ENCODE results near the gene NHLRC3. TPM values are rescaled to one million over a fixed set of nuclear protein-coding genes. Genes with fewer than 3 reads are reported as not detected.

The NHLRC3 gene
- total RNA-seq, 4 donors from 2014 or later: 9.3 to 12.0 (median 10.2) TPM

DNA sequence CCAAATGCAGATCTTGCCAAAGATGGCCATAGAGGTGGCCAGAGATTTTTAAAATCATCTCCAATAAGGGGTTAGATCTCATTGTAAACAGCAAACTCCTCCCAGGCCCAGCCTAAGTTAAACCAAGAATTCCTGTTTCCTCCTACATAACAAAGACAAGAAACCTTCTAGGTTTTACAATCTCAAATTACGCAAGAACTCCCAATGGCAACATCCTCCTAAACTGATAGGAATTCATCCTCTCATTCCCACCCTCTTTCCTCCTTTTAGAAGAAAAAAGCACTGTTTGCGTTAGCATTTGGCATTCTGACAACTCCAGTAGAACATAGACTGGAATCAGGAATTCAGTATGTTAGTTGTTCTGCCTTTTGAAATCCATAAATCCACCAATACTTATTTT is 14.9 kb upstream of the NHLRC3 start:
- Histone ChIP-seq H3K36me3 (peaks cover 43 to 88% (median 68%) of the 10 kb centered on the region in 4 donors), H3K9me3 (no peaks in the 10 kb centered on the region), H3K27ac (replicated peaks in 1 of 4) (no peak overlapping the region), H3K4me3 (no peak overlapping the region), H3K4me1 (no peaks in the 10 kb centered on the region), H3K27me3 (no peaks in the 10 kb centered on the region)
- 91% methylated on average over 2 of the region's 2 CpGs for WGBS
- DNase-seq (ENCODE audit: extremely low spot score): no peak
- intact Hi-C loops (cut with DNase I): no loop called here
- TF ChIP-seq POLR2AphosphoS5 (IDR thresholded peaks at IDR 0.05) (no peak), EP300 (IDR thresholded peaks at IDR 0.05) (no peak), POLR2A (IDR thresholded peaks at IDR 0.05; ENCODE audit: low read depth) (no peak)
- TF ChIP-seq, protein P1, sequence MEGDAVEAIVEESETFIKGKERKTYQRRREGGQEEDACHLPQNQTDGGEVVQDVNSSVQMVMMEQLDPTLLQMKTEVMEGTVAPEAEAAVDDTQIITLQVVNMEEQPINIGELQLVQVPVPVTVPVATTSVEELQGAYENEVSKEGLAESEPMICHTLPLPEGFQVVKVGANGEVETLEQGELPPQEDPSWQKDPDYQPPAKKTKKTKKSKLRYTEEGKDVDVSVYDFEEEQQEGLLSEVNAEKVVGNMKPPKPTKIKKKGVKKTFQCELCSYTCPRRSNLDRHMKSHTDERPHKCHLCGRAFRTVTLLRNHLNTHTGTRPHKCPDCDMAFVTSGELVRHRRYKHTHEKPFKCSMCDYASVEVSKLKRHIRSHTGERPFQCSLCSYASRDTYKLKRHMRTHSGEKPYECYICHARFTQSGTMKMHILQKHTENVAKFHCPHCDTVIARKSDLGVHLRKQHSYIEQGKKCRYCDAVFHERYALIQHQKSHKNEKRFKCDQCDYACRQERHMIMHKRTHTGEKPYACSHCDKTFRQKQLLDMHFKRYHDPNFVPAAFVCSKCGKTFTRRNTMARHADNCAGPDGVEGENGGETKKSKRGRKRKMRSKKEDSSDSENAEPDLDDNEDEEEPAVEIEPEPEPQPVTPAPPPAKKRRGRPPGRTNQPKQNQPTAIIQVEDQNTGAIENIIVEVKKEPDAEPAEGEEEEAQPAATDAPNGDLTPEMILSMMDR (IDR thresholded peaks at IDR 0.05): no peak

DNA sequence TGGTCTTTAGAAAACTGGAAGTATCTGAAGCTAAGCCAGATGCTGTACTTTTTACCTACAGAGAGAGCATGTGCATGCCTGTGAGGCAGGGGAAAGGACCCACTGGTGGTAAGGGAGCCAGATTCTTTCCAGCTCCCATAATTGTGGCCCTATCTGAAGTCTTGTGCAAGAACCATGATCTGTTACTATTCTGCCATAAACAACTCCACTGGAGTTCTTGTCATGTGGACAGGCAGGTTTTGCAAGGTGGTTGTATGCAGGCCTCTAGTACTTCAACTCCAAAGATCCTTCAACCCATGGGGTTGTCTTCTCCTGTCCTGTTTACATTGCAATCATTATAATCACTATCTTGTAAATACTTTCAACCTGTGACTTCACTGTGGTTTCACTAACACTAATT is 14.5 kb upstream of the NHLRC3 start:
- H3K4me3 ChIP-seq: no peak overlapping the region
- H3K36me3 ChIP-seq: peaks cover 43 to 89% (median 69%) of the 10 kb centered on the region in 4 donors
- no peak overlapping the region for H3K27ac ChIP-seq (replicated peaks in 1 of 4)
- H3K9me3 ChIP-seq: no peaks in the 10 kb centered on the region
- no peaks in the 10 kb centered on the region for H3K4me1 ChIP-seq
- no peak for DNase-seq (ENCODE audit: extremely low spot score)
- no peaks in the 10 kb centered on the region for H3K27me3 ChIP-seq
- TF ChIP-seq, protein P1 (IDR thresholded peaks at IDR 0.05): no peak
- no peak for TF ChIP-seq EP300 (IDR thresholded peaks at IDR 0.05)
- TF ChIP-seq POLR2AphosphoS5 (IDR thresholded peaks at IDR 0.05): no peak
- TF ChIP-seq POLR2A (IDR thresholded peaks at IDR 0.05; ENCODE audit: low read depth): no peak
- intact Hi-C loops (cut with DNase I): no loop called here

DNA sequence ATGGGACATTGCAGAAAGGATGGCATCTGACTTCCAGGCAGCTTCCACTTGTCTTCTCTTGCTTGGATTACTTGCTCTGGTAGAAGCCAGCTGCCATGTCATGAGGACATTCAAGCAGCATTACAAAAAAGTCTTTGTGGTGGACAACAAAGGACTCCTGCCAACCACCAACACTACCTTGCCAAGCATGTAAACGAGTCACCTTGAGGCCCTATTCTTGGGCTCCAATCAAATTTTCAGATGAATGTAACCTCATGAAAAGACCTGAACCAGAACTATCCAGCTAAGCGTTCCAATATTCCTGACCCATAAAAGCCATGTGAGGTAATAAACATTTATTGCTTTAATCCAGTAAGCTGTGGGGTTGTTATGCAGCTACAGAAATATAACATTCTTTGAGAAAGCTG is 12.8 kb upstream of the NHLRC3 start:
- TF ChIP-seq POLR2A (IDR thresholded peaks at IDR 0.05; ENCODE audit: low read depth): no peak
- TF ChIP-seq EP300 (IDR thresholded peaks at IDR 0.05): no peak
- TF ChIP-seq POLR2AphosphoS5 (IDR thresholded peaks at IDR 0.05): no peak
- TF ChIP-seq, protein P1 (IDR thresholded peaks at IDR 0.05): no peak
- DNase-seq (ENCODE audit: extremely low spot score): no peak
- Histone ChIP-seq H3K27ac (replicated peaks in 1 of 4) (no peak overlapping the region), H3K36me3 (peaks cover 43 to 85% (median 70%) of the 10 kb centered on the region in 4 donors), H3K4me1 (no peaks in the 10 kb centered on the region), H3K27me3 (no peaks in the 10 kb centered on the region), H3K9me3 (no peaks in the 10 kb centered on the region), H3K4me3 (no peak overlapping the region)
- WGBS: 95% methylated on average over 2 of the region's 2 CpGs
- intact Hi-C loops (cut with DNase I): no loop called here

DNA sequence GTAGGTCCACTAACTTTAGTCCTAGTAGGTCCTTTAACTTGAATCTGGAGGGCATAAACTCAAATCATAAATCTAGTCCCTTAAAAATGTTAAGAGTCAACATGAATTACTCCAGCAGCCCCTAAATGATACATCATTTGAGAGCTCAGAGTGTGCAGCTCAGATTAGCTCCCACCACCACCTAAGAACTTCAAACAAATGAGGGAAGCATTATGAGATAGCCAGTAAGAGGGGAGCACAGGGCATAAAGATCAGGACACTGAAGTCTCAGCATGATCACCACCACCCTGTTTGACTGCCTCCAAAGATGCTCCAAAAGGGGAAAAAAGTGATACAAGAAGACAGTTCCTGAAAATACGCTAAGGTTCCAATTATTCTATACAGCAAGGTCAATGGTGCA is 6.1 kb upstream of the NHLRC3 start:
- H3K36me3 ChIP-seq: peaks cover 2 to 23% (median 10%) of the 10 kb centered on the region in 4 donors
- H3K9me3 ChIP-seq: no peaks in the 10 kb centered on the region
- TF ChIP-seq, protein P1 (IDR thresholded peaks at IDR 0.05): no peak
- H3K4me3 ChIP-seq: no peak overlapping the region
- WGBS: 100% methylated on average over 1 of the region's 1 CpG
- no peaks in the 10 kb centered on the region for H3K27me3 ChIP-seq
- H3K4me1 ChIP-seq: peaks cover 23 to 35% (median 33%) of the 10 kb centered on the region in 4 donors
- intact Hi-C loops (cut with DNase I): no loop called here
- no peak overlapping the region for H3K27ac ChIP-seq (replicated peaks in 1 of 4)
- DNase-seq (ENCODE audit: extremely low spot score): no peak

DNA sequence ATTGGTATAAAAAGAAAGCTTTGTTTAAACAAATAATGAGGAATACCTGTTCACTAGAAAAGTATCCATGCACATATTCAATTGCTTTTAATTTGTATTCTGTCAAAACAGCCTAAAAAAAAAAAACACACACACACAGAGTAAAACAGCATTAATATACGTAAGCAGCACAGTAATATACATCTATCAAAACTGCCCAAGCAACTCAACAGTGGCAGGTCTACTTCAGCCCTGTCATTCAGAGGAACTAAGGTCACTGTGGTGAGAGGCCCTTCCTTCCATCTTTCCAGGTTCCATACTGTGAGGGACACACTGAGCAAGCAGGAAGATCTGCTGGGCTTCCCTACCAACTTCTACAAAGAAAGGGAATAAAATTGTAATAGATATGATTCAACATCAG is 4.2 kb upstream of the NHLRC3 start:
- Histone ChIP-seq H3K27ac (replicated peaks in 1 of 4) (no peak overlapping the region), H3K36me3 (peaks cover 0 to 8% (median 0%) of the 10 kb centered on the region in 4 donors), H3K9me3 (no peaks in the 10 kb centered on the region), H3K27me3 (no peaks in the 10 kb centered on the region), H3K4me3 (no peak overlapping the region), H3K4me1 (peaks cover 29 to 40% (median 39%) of the 10 kb centered on the region in 4 donors)
- TF ChIP-seq POLR2A (IDR thresholded peaks at IDR 0.05; ENCODE audit: low read depth) (no peak), POLR2AphosphoS5 (IDR thresholded peaks at IDR 0.05) (no peak), EP300 (IDR thresholded peaks at IDR 0.05) (no peak)
- TF ChIP-seq, protein P1 (IDR thresholded peaks at IDR 0.05): no peak
- DNase-seq (ENCODE audit: extremely low spot score): no peak
- intact Hi-C loops (cut with DNase I): no loop called here
- 80% methylated on average over 1 of the region's 1 CpG for WGBS

Measured in esophagus muscularis mucosa (tissue), 4 donors.